Tibial nerve (tissue), 3 donors: ENCODE results near the gene NT5M.
"Not testable (repeated sequence)": the region's sequence is repeated elsewhere in the genome, so short reads cannot be mapped to it uniquely, and the experiment has no call there.

Experiments
- POLR2A ChIP-seq, 2 donors: fragments of 450-650 bp; IDR thresholded peaks; one replicate each; pipeline ENCODE4 v1.6.1; 2017; ENCODE audit warnings: antibody characterized with exemption in 2 of 2, mild to moderate bottlenecking in 2 of 2, moderate library complexity in 2 of 2
- TF ChIP-seq, protein P1 (sequence below), 5 experiments: fragments of 200-600 bp in 3 of 5; fragments of 450-650 bp in 2 of 5; sonication (generic) in 3 of 5; IDR thresholded peaks; one replicate each; pipeline ENCODE4 v1.5.1; 2016 to 2019; ENCODE audit warnings: antibody characterized with exemption in 5 of 5, mild to moderate bottlenecking in 3 of 5, moderate library complexity in 2 of 5

DNA sequence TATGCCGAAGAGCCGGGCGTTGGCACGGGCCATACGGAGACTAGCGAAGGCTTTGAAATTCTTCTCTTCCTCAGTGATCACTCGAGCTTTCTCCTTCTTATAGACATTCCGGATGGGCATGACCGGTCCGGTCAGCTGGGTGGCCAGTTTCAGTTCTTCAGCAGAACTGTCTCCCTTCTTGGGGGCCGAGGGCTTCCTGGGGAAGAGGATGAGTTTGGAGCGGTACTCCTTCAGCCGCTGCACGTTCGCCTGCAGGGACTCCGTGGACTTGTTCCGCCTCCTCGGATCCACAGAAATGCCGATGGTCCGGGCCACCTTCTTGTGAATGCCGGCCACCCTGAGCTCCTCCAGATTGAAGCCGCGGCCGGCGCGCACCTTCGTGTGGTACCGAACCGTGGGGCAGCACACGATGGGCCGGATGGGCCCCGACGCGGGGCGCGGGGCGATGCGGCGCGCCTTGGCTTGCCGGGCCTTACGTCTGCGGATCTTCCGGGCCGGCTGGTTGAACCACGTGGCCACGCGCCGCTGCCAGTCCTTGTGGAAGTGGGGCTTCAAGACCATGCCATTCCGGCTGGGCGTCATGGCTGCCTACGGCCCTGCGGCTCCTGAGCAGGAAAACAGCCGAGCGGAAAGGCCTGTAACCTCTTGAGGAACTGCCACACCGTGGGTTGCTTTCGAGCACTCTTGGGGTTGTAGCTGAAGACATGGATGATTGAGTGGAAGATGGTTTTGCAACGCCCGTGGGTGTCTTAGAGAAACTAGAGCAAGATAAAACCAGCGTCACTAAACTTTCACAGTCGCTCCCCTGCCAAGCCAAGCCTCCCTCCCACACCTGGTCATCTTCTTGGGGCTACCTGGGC is 80.5 kb downstream of the NT5M start:
- TF ChIP-seq, protein P1, sequence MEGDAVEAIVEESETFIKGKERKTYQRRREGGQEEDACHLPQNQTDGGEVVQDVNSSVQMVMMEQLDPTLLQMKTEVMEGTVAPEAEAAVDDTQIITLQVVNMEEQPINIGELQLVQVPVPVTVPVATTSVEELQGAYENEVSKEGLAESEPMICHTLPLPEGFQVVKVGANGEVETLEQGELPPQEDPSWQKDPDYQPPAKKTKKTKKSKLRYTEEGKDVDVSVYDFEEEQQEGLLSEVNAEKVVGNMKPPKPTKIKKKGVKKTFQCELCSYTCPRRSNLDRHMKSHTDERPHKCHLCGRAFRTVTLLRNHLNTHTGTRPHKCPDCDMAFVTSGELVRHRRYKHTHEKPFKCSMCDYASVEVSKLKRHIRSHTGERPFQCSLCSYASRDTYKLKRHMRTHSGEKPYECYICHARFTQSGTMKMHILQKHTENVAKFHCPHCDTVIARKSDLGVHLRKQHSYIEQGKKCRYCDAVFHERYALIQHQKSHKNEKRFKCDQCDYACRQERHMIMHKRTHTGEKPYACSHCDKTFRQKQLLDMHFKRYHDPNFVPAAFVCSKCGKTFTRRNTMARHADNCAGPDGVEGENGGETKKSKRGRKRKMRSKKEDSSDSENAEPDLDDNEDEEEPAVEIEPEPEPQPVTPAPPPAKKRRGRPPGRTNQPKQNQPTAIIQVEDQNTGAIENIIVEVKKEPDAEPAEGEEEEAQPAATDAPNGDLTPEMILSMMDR (IDR thresholded peaks at IDR 0.05) = not testable (repeated sequence)
- TF ChIP-seq POLR2A (IDR thresholded peaks at IDR 0.05) = not testable (repeated sequence)
